Lower leg skin (tissue), 3 donors: ENCODE measurements around the gene SCN2A.

Source experiments
- CTCF ChIP-seq, 3 donors: fragments of 450-650 bp; IDR thresholded peaks; one replicate each; pipeline ENCODE4 v1.5.1; 2016; ENCODE audit warnings: antibody characterized with exemption in 3 of 3, mild to moderate bottlenecking in 3 of 3, moderate library complexity in 2 of 3
- POLR2A ChIP-seq, 2 donors: fragments of 450-650 bp; IDR thresholded peaks; one replicate each; pipeline ENCODE4 v1.6.1; 2016 to 2017; ENCODE audit warnings: antibody characterized with exemption in 2 of 2, mild to moderate bottlenecking in 1 of 2, moderate library complexity in 1 of 2

DNA sequence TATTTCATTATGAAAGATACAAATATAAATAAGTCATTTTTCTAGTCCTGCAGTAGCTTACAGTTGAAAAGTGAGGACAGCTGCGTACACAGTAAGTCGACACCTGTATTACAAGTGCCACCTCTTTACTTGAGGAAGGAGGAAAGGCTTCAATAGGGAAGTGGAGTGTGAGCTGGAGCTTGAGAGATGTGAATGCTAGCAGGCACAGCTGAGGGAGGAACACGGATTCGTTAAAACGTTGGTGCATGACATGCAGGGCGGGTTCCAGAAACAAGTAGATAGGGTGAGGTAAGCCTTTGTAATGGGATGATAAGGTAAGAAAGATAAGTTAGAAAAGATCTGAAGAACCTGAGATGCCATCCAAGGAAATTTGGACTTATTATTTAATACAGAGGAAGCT is 132.1 kb downstream of the SCN2A start:
- no peak for TF ChIP-seq CTCF (IDR thresholded peaks at IDR 0.05)
- TF ChIP-seq POLR2A (IDR thresholded peaks at IDR 0.05): no peak
